Endothelial cell of umbilical vein (primary cell): ENCODE results near the gene ADARB1. TPM values are rescaled to one million over a fixed set of nuclear protein-coding genes. Genes with fewer than 3 reads are reported as not detected.
A peak's percentile ranks its signal among the peaks of the same experiment; 100 is the strongest.

Experiments used
- BruUV-seq: library from RNA; stranded (reverse); fragments of 400-500 nt; replicated peaks from 2 replicates; lab custom pipeline; 2021; lab: Mats Ljungman, UMichigan
- CTCF ChIA-PET: fragments of 300-600, 350-600 bp; sonication (Branson Sonifier 250); formaldehyde crosslinking; loops from one replicate; lab custom pipeline; 2021; ENCODE audit warnings: antibody characterized with exemption, inconsistent platforms; lab: Charles Lee
- POLR2A ChIA-PET: fragments of 300-600, 350-600 bp; sonication (Branson Sonifier 250); formaldehyde crosslinking; loops from one replicate; lab custom pipeline; 2021; ENCODE audit warnings: antibody characterized with exemption, inconsistent platforms; lab: Charles Lee
- DNase-seq: peaks from one replicate; pipeline ENCODE4 v3.0.0-alpha.2; 2011; ENCODE audit warnings: low read depth, low spot score
- FAIRE-seq: peaks from 2 replicates; lab custom pipeline; 2011; peaks lifted over from hg19 to GRCh38; lab: Jason Lieb, UNC
- H2AFZ ChIP-seq: 2 replicates; pipeline ENCODE4 v1.6.0; 2012; ENCODE audit warnings: low read depth, low read length, control low read depth, inconsistent platforms
- H3K27ac ChIP-seq: 2 replicates; pipeline ENCODE4 v1.5.1; 2011; ENCODE audit warnings: low read depth, mild to moderate bottlenecking, control low read depth, low read length, moderate library complexity; ENCODE audit not compliant: insufficient read depth
- H3K27me3 ChIP-seq, 2 experiments: 2 replicates each; pipeline versions ENCODE4 v1.6.0 to v1.6.1; 2011; ENCODE audit warnings: low read length in 2 of 2, mixed read lengths in 1 of 2; ENCODE audit not compliant: control insufficient read depth in 2 of 2, insufficient read depth in 2 of 2
- H3K36me3 ChIP-seq, 2 experiments: 2 replicates in 1 of 2; 3 replicates in 1 of 2; pipeline ENCODE4 v1.5.1; 2011; ENCODE audit warnings: low read length in 2 of 2, mild to moderate bottlenecking in 1 of 2, moderate library complexity in 1 of 2; ENCODE audit not compliant: control insufficient read depth in 2 of 2, insufficient read depth in 2 of 2; ENCODE audit errors: extremely low read depth in 1 of 2
- H3K4me1 ChIP-seq: 3 replicates; pipeline ENCODE4 v1.5.1; 2011; ENCODE audit warnings: mild to moderate bottlenecking, low read length; ENCODE audit not compliant: control insufficient read depth, insufficient read depth; ENCODE audit errors: extremely low read depth
- H3K4me2 ChIP-seq: 2 replicates; pipeline ENCODE4 v1.6.1; 2011; ENCODE audit warnings: low read length, control low read depth, mixed read lengths; ENCODE audit not compliant: insufficient read depth
- H3K4me3 ChIP-seq, 3 experiments: fragments of 200-600 bp in 1 of 3; sonication (generic), shearing (Covaris generic) in 1 of 3; replicated peaks in 1 of 3; 2 replicates each; pipeline ENCODE4 v1.5.1; 2011 to 2016; ENCODE audit warnings: control low read depth in 3 of 3, low read length in 3 of 3, mild to moderate bottlenecking in 2 of 3, inconsistent platforms in 1 of 3, low read depth in 1 of 3, moderate library complexity in 1 of 3; ENCODE audit not compliant: insufficient read depth in 1 of 3
- H3K79me2 ChIP-seq: 2 replicates; pipeline ENCODE4 v1.6.0; 2012; ENCODE audit warnings: low read length, inconsistent platforms; ENCODE audit not compliant: control insufficient read depth, insufficient read depth
- H3K9ac ChIP-seq: replicated peaks from 2 replicates; pipeline ENCODE3; 2011; ENCODE audit warnings: low read length, control low read depth; ENCODE audit not compliant: insufficient read depth; ENCODE audit errors: extremely low read depth
- H3K9me1 ChIP-seq: replicated peaks from 3 replicates; pipeline ENCODE4 v1.6.0; 2011; ENCODE audit warnings: mild to moderate bottlenecking, low read length; ENCODE audit not compliant: control insufficient read depth, insufficient read depth; ENCODE audit errors: extremely low read depth
- H3K9me3 ChIP-seq: replicated peaks from 2 replicates; pipeline ENCODE4 v1.5.1; 2012; ENCODE audit warnings: low read length, inconsistent platforms; ENCODE audit not compliant: control insufficient read depth, insufficient read depth
- H4K20me1 ChIP-seq: replicated peaks from 2 replicates; pipeline ENCODE3; 2011; ENCODE audit warnings: mild to moderate bottlenecking, low read length; ENCODE audit not compliant: control insufficient read depth, insufficient read depth; ENCODE audit errors: extremely low read depth
- CTCF ChIP-seq, 2 donors: IDR thresholded peaks; 1 replicate in 1 of 2; 2 replicates in 1 of 2; pipeline ENCODE4 v1.5.1; 2011; ENCODE audit warnings: low read length in 2 of 2, mild to moderate bottlenecking in 2 of 2, moderate library complexity in 2 of 2, control low read depth in 1 of 2, inconsistent platforms in 1 of 2, low read depth in 1 of 2; ENCODE audit not compliant: insufficient read depth in 1 of 2; ENCODE audit errors: extremely low read depth in 1 of 2
- EZH2 ChIP-seq: IDR thresholded peaks from 2 replicates; pipeline ENCODE4 v1.6.1; 2012; ENCODE audit warnings: borderline replicate concordance, low read depth, mild to moderate bottlenecking, moderate library complexity, low read length, inconsistent platforms; ENCODE audit not compliant: severe bottlenecking
- FOS ChIP-seq: IDR thresholded peaks from 2 replicates; pipeline ENCODE4 v1.6.1; 2011; ENCODE audit warnings: mild to moderate bottlenecking, low read length, moderate library complexity, borderline replicate concordance; ENCODE audit not compliant: insufficient read depth
- GATA2 ChIP-seq: IDR thresholded peaks from 2 replicates; pipeline ENCODE4 v1.7.0; 2011; ENCODE audit warnings: low read depth, mild to moderate bottlenecking, moderate library complexity, mixed read lengths, low read length; ENCODE audit not compliant: insufficient read length, insufficient read depth
- JUN ChIP-seq: IDR thresholded peaks from 2 replicates; pipeline ENCODE4 v1.6.1; 2011; ENCODE audit warnings: borderline replicate concordance, low read depth; ENCODE audit not compliant: insufficient read length, insufficient read depth
- MAX ChIP-seq: IDR thresholded peaks from 2 replicates; pipeline ENCODE4 v1.6.1; 2011; ENCODE audit not compliant: insufficient read depth, insufficient read length
- MYC ChIP-seq: IDR thresholded peaks from one replicate; pipeline ENCODE4 v1.6.1; 2011; ENCODE audit warnings: mild to moderate bottlenecking, low read depth, low read length
- POLR2A ChIP-seq: IDR thresholded peaks from 2 replicates; pipeline ENCODE4 v1.6.1; 2012; ENCODE audit warnings: low read depth, mild to moderate bottlenecking, control low read depth, low read length
- POLR2AphosphoS5 ChIP-seq: IDR thresholded peaks from 2 replicates; pipeline ENCODE4 v1.6.1; 2012; ENCODE audit warnings: low read depth, mild to moderate bottlenecking, control low read depth, low read length, moderate library complexity; ENCODE audit not compliant: insufficient read depth
- dilution Hi-C: fragments of 300-500 bp; cut with MboI; formaldehyde crosslinking; loops from one replicate; pipeline ENCODE4 v1.15.0; 2019; ENCODE audit warnings: low sequenced_read_pairs; ENCODE audit not compliant: extremely low pct_ligation_motif_present
- intact Hi-C: fragments of 100-400 bp; cut with micrococcal nuclease; formaldehyde crosslinking; loops from one replicate; pipeline ENCODE4 v1.10.0; 2022
- polyA plus RNA-seq, 4 experiments: library from polyadenylated mRNA; depleted of rRNA in 3 of 4; stranded (reverse) in 3 of 4; unstranded in 1 of 4; fragments of >200 nt; gene quantifications; 2 replicates each; pipeline versions ENCODE4 v1.2.1 to v1.2.3, GENCODE V29; 2011 to 2012; ENCODE audit warnings: missing spikeins in 1 of 4
- total RNA-seq: library from RNA; stranded (reverse); gene quantifications from 2 replicates; pipeline ENCODE4 v1.2.3, GENCODE V29; 2021

ADARB1 gene
- total and polyA plus RNA-seq, 2 donors (not counting 3 experiments of a cell fraction or from before 2014, with no cell fraction given): 32.5 to 54.3 TPM

- no TSS peak for BruUV-seq
- Histone ChIP-seq H2AFZ (no peak overlapping the region), H3K4me2 (no peak overlapping the region), H3K9me3 (no peaks in the 10 kb centered on the region), H4K20me1 (no peaks in the 10 kb centered on the region), H3K36me3 (no peaks in the 10 kb centered on the region), H3K79me2 (peaks cover 35% of the 10 kb centered on the region), H3K27me3 (no peaks in the 10 kb centered on the region), H3K4me1 (peaks cover 55% of the 10 kb centered on the region), H3K4me3 (no peak overlapping the region), H3K27ac (no peak overlapping the region), H3K9me1 (no peaks in the 10 kb centered on the region), H3K9ac (no peak overlapping the region)
- intact Hi-C loops (no loop called here), dilution Hi-C loops (no loop called here)
- DNase-seq: no peak
- FAIRE-seq: no peak
- ChIA-PET CTCF (interaction anchor here (1.2 to 14.1 kb wide), 6 partner anchors 10 to 152 kb away, joined by 3 to 269 read pairs (median 18); no protein-coding TSS in a partner anchor), POLR2A (no interaction called here)
- no peak for TF ChIP-seq POLR2AphosphoS5
- TF ChIP-seq MYC: no peak
- no peak for TF ChIP-seq EZH2
Observed at GRCh38 chr21:45100866-45101265, 26.5 kb downstream of the ADARB1 start.

- Histone ChIP-seq H3K9ac (peak overlapping the region; percentile 66), H4K20me1 (no peaks in the 10 kb centered on the region), H3K4me2 (peak overlapping the region; percentile 86), H3K79me2 (peaks cover 39% of the 10 kb centered on the region), H3K4me3 (peak overlapping the region in 1 of 3 experiments; percentile 20), H3K9me3 (no peaks in the 10 kb centered on the region), H3K27ac (peak overlapping the region; percentile 91), H2AFZ (no peak overlapping the region), H3K9me1 (no peaks in the 10 kb centered on the region), H3K27me3 (no peaks in the 10 kb centered on the region), H3K4me1 (peaks cover 49% of the 10 kb centered on the region), H3K36me3 (no peaks in the 10 kb centered on the region)
- dilution Hi-C loops: no loop called here
- BruUV-seq: no TSS peak
- ChIA-PET POLR2A (interaction anchor here (1.1 to 1.2 kb wide), 2 partner anchors 26 to 140 kb away, joined by 4 read pairs; no protein-coding TSS in a partner anchor), CTCF (interaction anchor here (0.9 to 14.1 kb wide), 22 partner anchors 10 to 153 kb away, joined by 3 to 269 read pairs (median 6); no protein-coding TSS in a partner anchor)
- intact Hi-C loops: loop anchor here (1.0 to 2.0 kb wide), 3 partner anchors 8 to 140 kb away; no protein-coding TSS in a partner anchor
- DNase-seq (peak; percentile 71), FAIRE-seq (peak; percentile 95)
- TF ChIP-seq CTCF (IDR thresholded peaks at IDR 0.05; ENCODE audit: extremely low read depth in 1 of 2, insufficient read depth in 1 of 2, low read depth in 1 of 2, low read length in 2 of 2) (peak; percentile 40), EZH2 (no peak), MAX (no peak), GATA2 (no peak), JUN (peak; percentile 60), POLR2A (peak; percentile 33), POLR2AphosphoS5 (peak; percentile 80), MYC (no peak), FOS (peak; percentile 25)
Observed at GRCh38 chr21:45102391-45102932, 28.1 kb downstream of the ADARB1 start.
